Parathyroid adenoma (tissue), 2 donors: ENCODE results near the gene ADGRV1.

Experiments used
- H2AFZ ChIP-seq: fragments of 300-600 bp; sonication (generic); one replicate; pipeline ENCODE4 v1.7.0; 2017; ENCODE audit warnings: antibody characterized with exemption, mild to moderate bottlenecking
- H3K27ac ChIP-seq: fragments of 300-600 bp; sonication (generic); one replicate; pipeline ENCODE4 v1.7.0; 2017
- H3K27me3 ChIP-seq: fragments of 300-600 bp; sonication (generic); one replicate; pipeline ENCODE4 v1.7.0; 2017; ENCODE audit warnings: low read length; ENCODE audit not compliant: control insufficient read depth, insufficient read depth
- H3K36me3 ChIP-seq: fragments of 300-600 bp; sonication (generic); one replicate; pipeline ENCODE4 v1.7.0; 2017; ENCODE audit warnings: low read length; ENCODE audit not compliant: control insufficient read depth, insufficient read depth
- H3K4me1 ChIP-seq: fragments of 300-600 bp; sonication (generic); one replicate; pipeline ENCODE4 v1.7.0; 2017; ENCODE audit warnings: control low read depth
- H3K4me2 ChIP-seq: fragments of 300-600 bp; sonication (generic); one replicate; pipeline ENCODE4 v1.7.0; 2017; ENCODE audit warnings: low read length
- H3K4me3 ChIP-seq: fragments of 300-600 bp; sonication (generic); one replicate; pipeline ENCODE4 v1.7.0; 2017; ENCODE audit warnings: low read depth, low read length
- H3K79me2 ChIP-seq: fragments of 300-600 bp; sonication (generic); one replicate; pipeline ENCODE4 v1.7.0; 2017; ENCODE audit warnings: control low read depth
- H3K9ac ChIP-seq: fragments of 300-600 bp; sonication (generic); one replicate; pipeline ENCODE4 v1.7.0; 2017; ENCODE audit warnings: mild to moderate bottlenecking
- H3K9me3 ChIP-seq: fragments of 300-600 bp; sonication (generic); one replicate; pipeline ENCODE4 v1.7.0; 2017; ENCODE audit warnings: low read length; ENCODE audit not compliant: control insufficient read depth
- TF ChIP-seq, protein P1 (sequence below): fragments of 300-600 bp; sonication (generic); IDR thresholded peaks from one replicate; pipeline ENCODE4 v1.7.0; 2017; ENCODE audit warnings: antibody characterized with exemption, mild to moderate bottlenecking
- donor health status: primary hyperparathyroidism.

Gene ADGRV1

DNA sequence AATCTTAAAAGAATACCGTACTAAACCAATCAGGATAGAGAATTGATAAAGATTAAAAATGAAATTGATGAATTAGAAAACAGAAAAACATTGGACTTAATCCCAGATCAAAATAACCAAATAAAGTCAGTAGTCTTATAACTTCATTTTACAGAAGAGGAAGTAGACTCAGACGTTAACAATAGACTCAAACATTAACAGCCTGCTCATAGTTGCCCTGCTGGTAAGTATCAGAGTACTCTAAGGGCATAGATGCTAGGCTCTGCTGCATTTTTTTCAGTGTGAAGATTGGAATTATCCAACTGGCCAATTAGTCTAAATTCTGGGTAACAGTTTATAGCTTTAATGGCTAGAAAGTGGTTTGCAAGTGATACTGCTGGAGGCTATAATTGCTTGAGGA, 42.9 kb downstream of the ADGRV1 start:
- TF ChIP-seq, protein P1, sequence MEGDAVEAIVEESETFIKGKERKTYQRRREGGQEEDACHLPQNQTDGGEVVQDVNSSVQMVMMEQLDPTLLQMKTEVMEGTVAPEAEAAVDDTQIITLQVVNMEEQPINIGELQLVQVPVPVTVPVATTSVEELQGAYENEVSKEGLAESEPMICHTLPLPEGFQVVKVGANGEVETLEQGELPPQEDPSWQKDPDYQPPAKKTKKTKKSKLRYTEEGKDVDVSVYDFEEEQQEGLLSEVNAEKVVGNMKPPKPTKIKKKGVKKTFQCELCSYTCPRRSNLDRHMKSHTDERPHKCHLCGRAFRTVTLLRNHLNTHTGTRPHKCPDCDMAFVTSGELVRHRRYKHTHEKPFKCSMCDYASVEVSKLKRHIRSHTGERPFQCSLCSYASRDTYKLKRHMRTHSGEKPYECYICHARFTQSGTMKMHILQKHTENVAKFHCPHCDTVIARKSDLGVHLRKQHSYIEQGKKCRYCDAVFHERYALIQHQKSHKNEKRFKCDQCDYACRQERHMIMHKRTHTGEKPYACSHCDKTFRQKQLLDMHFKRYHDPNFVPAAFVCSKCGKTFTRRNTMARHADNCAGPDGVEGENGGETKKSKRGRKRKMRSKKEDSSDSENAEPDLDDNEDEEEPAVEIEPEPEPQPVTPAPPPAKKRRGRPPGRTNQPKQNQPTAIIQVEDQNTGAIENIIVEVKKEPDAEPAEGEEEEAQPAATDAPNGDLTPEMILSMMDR = no peak
- Histone ChIP-seq H3K4me2 (no peak overlapping the region), H3K36me3 (no peaks in the 10 kb centered on the region), H3K27me3 (no peaks in the 10 kb centered on the region), H3K79me2 (no peaks in the 10 kb centered on the region), H3K27ac (no peak overlapping the region), H3K9ac (no peak overlapping the region), H3K9me3 (no peaks in the 10 kb centered on the region), H3K4me1 (no peaks in the 10 kb centered on the region), H3K4me3 (no peak overlapping the region), H2AFZ (no peak overlapping the region)

DNA sequence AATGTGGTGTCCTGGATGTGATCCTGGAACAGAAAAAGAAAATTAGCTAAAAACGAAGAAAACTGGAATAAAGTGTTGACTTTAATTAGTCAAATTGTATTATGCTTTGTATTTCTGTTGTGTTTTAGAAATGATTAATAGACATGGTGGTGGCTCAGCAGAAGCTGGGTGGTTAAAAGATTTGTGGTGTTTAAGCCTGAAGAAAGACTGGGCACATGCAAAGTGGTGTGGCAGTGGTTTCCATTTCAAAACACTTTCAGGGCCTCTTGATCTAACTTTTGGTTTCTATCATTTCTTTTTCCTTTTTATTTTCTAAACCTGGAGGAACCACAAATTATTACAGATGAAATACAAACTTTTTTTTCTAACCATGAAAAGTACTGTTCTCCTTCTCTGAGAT, 44.1 kb downstream of the ADGRV1 start:
- TF ChIP-seq, protein P1 = no peak

DNA sequence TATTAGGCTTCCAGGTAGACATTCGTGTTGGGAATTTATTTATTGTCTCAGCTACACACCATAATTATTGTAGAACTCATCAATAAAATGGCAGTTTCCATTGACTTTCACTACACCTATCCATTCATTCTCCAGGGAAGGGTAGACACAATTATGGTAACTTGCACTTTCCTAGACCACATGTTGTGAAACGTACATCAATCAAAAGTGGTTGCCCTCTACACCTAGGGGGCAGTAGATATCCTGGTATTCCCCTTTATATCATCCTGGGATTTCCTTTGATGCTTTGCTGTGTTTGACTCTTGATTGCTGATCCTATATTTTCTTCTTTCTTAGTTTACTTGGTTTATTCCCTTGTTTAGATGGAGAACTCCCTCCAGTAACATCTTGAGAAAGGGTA, 47.9 kb downstream of the ADGRV1 start:
- H3K27me3 ChIP-seq = no peaks in the 10 kb centered on the region
- H3K9ac ChIP-seq = no peak overlapping the region
- no peak overlapping the region for H3K4me2 ChIP-seq
- H3K36me3 ChIP-seq = no peaks in the 10 kb centered on the region
- H3K4me3 ChIP-seq = no peak overlapping the region
- no peaks in the 10 kb centered on the region for H3K79me2 ChIP-seq
- H3K27ac ChIP-seq = no peak overlapping the region
- no peaks in the 10 kb centered on the region for H3K9me3 ChIP-seq
- no peak overlapping the region for H2AFZ ChIP-seq
- no peaks in the 10 kb centered on the region for H3K4me1 ChIP-seq
- TF ChIP-seq, protein P1 = no peak

More for the DNA sequence above, 44.1 kb downstream of the ADGRV1 start:
- H3K27me3 ChIP-seq = no peaks in the 10 kb centered on the region
- no peak overlapping the region for H3K27ac ChIP-seq
- H3K4me2 ChIP-seq = no peak overlapping the region
- H3K9ac ChIP-seq = no peak overlapping the region
- H3K9me3 ChIP-seq = no peaks in the 10 kb centered on the region
- H3K4me1 ChIP-seq = no peaks in the 10 kb centered on the region
- H3K79me2 ChIP-seq = no peaks in the 10 kb centered on the region
- no peak overlapping the region for H2AFZ ChIP-seq
- H3K36me3 ChIP-seq = no peaks in the 10 kb centered on the region
- no peak overlapping the region for H3K4me3 ChIP-seq

DNA sequence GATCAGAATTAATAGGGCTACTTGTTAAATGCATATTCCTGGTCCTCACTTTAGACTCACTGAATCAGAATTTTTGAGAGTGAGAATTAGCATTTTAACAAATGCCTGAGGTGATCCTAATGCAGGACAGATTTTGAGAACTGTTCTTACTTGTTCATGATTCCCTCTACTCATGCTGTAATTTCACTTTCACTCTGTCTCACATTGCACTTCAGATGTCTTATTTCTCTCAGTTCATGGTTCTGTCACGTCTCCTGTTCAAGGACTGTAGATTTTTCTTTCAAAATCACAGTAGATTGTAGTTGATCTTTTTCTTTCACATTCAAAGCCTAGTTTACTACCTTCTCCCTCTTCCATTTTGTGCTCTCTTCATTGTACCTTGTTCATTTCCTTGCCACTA, 54.3 kb downstream of the ADGRV1 start:
- H3K9me3 ChIP-seq = no peaks in the 10 kb centered on the region
- no peaks in the 10 kb centered on the region for H3K36me3 ChIP-seq
- H3K27me3 ChIP-seq = no peaks in the 10 kb centered on the region
- no peak overlapping the region for H3K4me3 ChIP-seq
- no peak overlapping the region for H3K9ac ChIP-seq
- H3K79me2 ChIP-seq = no peaks in the 10 kb centered on the region
- no peak overlapping the region for H3K27ac ChIP-seq
- no peak overlapping the region for H3K4me2 ChIP-seq
- TF ChIP-seq, protein P1 = no peak
- H2AFZ ChIP-seq = no peak overlapping the region
- no peaks in the 10 kb centered on the region for H3K4me1 ChIP-seq

DNA sequence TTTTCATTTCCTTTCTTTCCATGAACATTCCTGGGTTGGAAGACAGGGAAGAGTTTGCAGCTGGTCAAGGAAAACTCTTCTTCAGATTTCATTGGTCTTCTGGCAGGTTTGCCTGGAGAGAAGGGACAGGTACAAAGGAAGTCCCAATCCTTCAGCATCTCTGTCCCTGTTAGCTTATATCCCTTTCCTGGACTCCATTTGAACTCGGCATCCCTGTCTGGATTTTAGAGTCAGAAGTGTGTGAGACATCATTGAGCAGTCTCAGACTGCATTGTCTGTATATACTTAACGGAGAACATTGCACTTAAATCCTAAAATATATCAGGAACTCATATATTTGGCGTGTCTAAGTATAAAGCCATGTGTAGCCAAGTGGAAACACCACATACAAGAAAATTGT, 54.9 kb downstream of the ADGRV1 start:
- TF ChIP-seq, protein P1 = no peak
- Histone ChIP-seq H3K4me1 (no peaks in the 10 kb centered on the region), H2AFZ (no peak overlapping the region), H3K36me3 (no peaks in the 10 kb centered on the region), H3K4me3 (no peak overlapping the region), H3K4me2 (no peak overlapping the region), H3K9ac (no peak overlapping the region), H3K9me3 (no peaks in the 10 kb centered on the region), H3K27ac (no peak overlapping the region), H3K27me3 (no peaks in the 10 kb centered on the region), H3K79me2 (no peaks in the 10 kb centered on the region)
